ENCODE data around the gene CFAP45. TPM values are rescaled to one million over a fixed set of nuclear protein-coding genes. Genes with fewer than 3 reads are reported as not detected.
A peak's percentile ranks its signal among the peaks of the same experiment; 100 is the strongest.

The CFAP45 gene
- polyA plus RNA-seq, 3 donors = 3.2 to 4.1 (median 4.1) TPM

DNA sequence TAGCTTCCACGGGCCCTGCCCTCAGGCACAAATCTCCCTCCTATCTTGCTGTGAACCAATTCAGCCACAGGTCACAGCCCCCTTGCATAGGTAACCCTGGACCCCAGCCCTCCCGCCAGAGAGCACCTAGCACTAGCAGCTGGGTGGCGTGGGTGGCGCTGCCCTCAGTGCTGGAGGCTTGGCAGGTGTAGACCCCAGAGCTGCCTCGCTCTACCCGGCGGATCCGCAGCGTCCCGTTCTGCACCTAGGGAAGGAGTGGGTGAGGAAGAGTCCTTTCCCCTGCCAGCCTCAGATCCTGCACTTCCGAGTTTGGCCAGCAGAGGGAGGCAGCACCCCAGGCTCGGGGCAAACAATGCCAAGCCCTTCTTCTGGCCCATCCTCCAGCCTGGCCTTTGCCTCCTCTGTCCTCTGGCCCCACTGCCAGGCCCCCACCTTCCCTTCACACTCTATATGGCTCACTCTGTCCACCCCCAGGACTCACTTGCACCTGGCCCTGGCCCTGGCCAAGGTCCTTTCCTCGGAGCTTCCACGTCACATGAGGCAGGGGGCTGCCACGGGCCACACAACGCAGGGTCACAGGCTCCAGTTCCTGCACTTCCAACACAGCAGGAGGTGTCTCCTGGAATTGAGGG lies 36.4 kb upstream of the CFAP45 start:
- DNase-seq (ENCODE audit: low read depth in 3 of 3, low spot score in 2 of 3) = no peak

DNA sequence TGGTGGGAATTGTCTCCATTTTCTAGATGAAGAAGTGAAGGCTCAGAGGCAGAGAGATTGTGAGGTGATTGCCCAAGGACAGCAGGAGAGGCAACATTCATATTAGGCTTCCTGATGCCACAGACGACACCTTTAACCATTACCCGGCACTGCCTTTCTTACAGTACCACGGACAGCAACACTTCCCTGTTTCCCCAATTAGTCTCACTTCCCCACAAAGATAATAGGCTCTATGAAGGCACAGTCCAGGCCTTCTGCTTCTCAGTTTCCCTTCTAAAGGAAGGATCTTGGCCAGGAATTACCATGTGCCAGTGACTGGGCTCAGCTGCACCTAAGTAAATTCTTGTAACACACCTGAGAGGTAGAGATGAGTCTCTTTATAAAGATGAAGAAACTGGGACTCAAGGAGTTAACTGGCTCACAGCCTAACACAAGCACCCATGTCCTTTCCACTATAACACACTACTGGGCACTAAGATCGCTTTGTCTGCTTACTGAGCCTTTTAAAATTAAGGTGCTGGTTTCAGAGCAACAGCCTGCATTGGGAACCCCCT lies 35.8 kb upstream of the CFAP45 start:
- no peak for DNase-seq (ENCODE audit: low read depth in 3 of 3, low spot score in 2 of 3)

DNA sequence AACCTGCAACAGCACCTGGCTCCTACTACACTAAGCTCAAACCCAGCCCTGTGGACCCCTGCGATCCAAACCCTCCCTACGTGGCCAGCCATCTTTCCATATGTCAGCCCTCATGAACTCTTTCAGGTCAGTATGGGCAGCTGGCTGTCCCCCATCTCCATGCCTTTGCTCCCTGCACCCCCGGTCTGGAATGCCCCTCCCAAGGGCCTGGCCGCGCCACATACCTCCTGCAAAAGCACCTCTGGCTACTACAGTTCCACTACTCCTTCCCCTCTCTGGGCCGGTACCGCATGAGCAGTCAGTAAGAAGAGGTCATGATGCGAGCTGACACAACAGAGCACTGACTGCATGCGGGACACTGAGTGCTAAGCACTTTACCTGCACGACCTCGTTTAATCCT lies 35.3 kb upstream of the CFAP45 start:
- DNase-seq (ENCODE audit: low read depth in 3 of 3, low spot score in 2 of 3) = no peak

DNA sequence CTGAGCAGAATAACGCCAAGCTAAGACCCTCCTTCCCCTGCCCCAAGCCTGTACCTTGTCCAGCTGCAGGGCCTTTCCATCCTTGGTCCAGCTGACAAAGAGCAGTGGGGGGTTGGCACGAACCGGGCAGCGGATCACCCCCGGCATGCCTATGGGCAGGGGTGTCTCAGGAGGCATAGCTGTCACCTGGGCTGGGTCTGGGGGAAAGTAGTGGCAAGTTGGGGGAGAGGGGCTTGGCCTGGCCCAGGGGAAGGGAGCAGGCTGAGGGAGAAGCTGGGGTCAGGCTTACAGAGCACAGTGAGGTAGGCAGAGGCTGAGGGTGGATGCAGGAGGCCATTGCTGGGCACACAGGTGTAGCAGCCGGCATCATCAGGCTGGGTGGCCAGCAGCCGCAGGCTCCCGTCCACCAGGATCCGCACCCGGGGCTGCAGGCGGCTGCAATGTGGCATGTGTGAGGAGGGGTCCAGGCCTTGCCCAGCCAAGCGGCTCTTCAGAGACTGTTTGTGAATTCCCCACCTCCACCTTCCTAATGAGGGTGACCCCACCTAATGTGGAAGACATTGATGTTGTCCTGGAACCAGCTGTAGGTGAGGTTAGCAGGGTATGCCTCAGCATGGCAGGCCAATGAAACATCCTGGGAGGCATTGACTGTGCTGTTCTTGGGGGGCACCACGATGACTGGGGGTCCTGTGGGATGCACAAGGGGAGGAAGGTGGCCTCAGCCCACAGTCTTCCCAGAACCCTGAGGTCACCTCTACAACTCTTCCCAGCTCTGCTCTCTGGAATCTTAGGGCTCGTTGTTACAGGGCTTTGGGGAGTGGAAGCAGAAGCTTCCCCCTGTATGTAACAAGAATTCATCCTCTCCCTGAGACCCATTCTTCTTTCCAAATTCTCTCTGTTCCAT lies 34.4 kb upstream of the CFAP45 start:
- no peak for DNase-seq (ENCODE audit: low read depth in 3 of 3, low spot score in 2 of 3)

DNA sequence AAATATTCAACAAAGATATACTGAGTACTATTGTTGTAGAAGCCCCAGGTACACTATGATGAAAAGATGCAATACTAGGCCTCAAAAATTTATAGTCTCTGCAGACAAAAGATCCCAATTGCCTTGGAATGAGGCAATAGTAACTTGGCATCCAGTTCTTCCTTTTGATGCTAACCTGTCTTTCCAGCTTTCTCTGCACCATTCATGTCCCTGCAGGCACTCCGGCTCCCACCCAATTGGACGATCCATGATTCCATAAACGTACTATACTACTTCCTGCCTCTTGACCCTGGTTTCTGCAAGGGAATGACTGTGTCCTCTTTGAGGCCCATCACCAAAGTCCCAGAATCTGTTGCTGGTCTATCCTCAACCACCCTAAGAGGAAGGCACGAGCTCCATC lies 33.4 kb upstream of the CFAP45 start:
- DNase-seq (ENCODE audit: low read depth in 3 of 3, low spot score in 2 of 3) = no peak

DNA sequence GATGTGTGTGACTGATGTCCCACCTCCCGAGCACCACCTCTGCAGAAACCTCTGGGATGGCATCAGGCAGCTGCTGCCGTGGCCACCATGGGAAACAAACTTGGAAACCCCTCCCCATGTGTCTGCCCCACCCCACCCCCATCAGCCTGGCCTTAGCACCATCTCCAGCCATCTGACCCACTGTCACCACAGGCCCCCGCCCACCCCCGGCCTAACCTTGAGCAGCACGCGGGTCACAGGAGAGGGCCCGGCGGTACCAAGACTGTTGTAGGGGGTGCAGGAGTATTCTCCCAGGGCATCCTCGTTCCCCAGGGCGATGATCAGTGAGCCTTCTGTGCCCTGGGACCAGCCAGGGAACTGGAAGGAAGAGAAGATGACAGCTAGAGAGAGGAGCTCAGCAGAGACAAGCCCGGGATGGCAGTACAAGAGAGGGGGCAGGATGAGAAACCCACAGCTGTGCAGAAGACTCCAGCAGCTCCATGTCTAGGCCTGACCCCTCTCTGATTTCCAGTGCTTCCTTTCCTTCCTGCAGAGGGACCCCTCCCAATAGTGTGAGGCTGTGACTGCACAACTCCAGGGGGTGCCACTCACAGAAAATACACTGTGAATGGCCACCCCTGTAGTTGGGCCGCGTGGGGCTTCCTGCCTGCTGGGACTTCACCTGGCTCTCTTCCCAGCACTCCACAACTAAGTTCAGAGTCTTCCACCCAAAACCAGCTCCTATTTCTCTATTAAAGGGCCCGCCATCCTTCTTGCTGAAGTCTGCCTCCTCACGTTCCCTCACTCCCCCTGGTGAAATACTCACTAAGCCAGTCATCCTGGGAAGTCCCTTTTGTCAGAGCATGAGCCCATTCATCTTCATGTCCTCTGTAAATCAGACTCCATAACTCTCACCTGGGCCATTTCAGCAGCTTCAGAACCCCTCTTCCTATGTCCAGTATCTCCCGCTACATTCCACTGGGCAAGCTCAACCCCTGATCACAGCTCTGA lies 32.6 kb upstream of the CFAP45 start:
- DNase-seq (ENCODE audit: low read depth in 3 of 3, low spot score in 2 of 3) = no peak

DNA sequence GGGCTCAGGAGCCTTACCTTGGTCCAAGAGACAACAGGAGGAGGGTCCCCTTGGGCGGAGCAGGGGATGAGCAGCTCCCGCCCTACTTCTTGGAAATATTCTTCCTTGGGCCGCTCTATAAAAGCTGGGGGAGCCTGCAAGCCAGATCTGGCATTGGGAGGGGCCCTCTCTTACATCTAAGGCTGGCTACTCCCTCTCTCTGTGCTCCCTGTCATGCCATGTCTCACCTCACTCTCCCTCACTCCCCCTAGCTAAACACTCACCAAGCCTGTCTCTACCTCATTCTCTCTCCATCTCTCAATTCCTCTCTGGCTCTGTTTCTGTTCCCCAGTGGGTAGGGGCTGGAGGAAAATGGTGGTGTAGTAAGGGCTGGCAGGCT lies 31.8 kb upstream of the CFAP45 start:
- DNase-seq (ENCODE audit: low read depth in 3 of 3, low spot score in 2 of 3) = no peak

DNA sequence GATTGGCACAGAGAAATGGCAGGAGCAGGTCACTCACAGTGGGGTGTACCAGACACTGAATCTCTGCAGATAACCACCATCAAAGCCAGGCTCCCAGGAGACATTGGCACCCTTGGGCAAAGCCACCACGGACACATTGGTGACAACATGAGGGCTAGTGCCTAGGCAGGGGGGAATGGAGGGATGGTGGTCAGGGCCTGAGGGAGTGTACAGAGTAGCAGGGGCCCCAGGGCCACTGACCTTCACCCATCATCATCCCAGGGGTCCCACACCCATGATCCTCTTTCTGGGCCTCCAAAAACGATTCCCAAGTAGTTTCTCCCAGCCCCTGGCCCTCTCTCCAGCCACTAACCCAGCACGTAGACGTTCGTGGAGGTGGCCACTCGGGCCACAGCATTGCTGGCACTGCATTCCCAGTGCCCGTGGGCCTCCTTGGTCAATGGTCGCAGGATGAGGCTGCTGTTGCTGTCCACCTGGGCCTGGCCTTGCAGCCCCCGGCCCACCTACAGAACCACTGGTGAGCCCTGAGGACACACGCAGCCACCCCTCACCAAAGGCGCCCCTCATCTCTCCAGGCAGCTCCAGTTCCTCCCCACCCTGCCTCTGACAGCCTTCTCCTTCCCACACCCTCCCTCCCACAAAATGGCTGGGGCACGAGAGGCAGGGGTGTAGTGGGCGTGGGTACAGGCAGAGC lies 31.3 kb upstream of the CFAP45 start:
- no peak for DNase-seq (ENCODE audit: low read depth in 3 of 3, low spot score in 2 of 3)

DNA sequence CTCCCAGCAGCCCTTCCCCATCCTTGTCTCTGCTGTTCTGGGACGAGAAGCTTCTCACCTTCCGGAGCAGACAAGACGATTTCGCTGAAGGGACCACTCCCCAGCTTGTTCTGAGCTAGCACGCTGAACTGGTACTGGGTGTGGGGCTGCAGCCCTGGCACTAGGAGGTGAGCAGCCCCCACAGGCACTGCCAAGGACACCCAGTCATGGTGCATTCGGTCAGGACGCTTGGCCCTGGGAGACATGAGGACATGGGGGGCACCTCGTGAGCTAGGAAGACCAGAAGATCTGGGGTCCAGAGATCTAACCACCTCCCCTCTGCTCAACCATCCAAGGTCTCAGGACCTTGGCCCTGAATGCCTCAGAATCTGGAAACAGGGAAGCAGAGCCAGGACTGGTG lies 30.7 kb upstream of the CFAP45 start:
- DNase-seq (ENCODE audit: low read depth in 3 of 3, low spot score in 2 of 3) = no peak

DNA sequence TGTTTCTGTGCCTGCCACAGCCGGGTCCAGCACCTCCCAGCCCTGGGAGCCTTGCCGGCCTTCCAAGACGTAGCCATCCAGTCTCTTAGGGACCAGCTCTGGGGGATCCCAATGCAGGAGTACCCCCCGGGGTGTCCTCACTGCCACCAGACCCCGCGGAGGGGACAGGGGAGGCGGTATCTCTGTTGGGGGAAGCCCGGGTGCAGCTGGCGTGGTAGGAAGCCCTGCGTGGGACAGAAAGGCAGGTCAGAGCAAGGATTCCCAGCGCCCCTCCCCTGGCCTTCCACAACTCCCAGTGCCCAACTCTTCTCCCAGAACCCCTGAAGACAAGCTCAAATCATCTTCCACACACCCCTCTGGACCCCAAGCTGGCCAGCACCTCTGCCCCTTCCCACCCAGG lies 30.3 kb upstream of the CFAP45 start:
- no peak for DNase-seq (ENCODE audit: low read depth in 3 of 3, low spot score in 2 of 3)

DNA sequence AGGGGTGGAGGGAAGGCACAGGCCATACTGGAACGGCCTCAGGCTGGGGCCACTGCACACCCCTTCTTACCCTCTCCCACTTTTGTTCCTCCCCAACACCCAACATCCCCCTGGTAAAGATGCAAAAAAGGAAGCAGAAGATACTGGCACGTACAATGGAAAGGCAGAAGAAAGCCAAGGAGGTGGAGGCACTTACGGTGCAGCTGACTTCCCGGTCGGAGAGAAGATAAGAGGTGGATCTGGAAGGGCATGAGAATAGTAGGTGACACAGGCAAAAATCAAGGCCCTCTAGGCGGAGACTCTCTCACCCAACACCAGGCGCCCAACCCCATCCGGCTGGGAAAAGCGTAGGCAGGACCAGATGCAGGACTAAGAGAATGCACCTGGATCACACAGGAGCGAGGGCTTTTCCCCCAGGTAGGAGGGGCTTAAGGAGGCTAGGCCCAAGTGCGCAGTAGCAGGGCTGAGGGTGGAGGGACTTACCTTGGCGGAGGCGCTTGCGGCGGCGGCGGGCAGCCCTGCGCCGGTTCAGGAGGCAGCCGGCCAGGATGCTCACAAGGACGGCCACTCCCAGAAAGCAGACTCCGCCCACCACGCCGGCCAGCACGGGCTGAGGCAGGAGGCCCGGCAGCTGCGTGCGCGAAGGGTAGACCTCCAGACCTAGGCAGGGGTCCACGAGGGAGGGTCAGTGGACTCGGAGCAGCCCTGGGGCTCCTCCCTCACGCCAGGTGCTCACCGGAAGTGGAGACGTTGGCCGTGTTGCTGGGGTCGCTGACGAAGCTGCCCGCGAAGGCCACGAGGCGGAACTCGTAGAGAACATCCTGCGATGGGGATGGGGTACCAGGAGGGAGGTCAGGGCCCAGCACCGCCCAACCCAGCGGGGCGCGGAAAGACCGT lies 29.4 kb upstream of the CFAP45 start:
- no peak for DNase-seq (ENCODE audit: low read depth in 3 of 3, low spot score in 2 of 3)

DNA sequence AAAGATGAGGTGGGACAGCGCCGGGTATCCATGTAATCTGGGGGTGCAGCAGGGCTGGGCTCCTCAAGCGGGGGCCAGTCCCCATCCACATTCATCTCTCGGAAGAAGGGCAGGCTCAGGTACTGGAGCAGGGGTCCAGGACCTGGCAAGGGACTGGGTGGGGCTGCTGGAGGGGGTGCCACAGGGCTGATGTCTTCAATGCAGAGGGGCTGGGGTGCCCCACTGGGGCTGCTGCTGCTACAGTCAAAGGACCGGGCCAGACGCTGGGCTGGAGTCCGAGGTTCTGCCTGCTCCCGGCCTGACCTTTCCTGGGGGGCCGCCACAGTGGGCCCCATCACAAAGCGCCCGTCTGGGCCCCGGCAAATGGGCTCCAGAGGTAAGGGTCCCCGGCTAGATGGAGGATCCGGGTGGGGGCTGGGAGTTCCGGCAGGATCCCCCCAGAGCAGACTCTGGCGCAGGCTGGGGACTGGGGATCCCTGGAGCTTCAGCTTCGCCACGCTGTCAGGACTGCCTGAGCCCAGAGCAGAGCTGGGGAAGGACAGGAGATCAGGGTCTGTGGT lies 28.6 kb upstream of the CFAP45 start:
- DNase-seq (ENCODE audit: low read depth in 3 of 3, low spot score in 2 of 3) = no peak

DNA sequence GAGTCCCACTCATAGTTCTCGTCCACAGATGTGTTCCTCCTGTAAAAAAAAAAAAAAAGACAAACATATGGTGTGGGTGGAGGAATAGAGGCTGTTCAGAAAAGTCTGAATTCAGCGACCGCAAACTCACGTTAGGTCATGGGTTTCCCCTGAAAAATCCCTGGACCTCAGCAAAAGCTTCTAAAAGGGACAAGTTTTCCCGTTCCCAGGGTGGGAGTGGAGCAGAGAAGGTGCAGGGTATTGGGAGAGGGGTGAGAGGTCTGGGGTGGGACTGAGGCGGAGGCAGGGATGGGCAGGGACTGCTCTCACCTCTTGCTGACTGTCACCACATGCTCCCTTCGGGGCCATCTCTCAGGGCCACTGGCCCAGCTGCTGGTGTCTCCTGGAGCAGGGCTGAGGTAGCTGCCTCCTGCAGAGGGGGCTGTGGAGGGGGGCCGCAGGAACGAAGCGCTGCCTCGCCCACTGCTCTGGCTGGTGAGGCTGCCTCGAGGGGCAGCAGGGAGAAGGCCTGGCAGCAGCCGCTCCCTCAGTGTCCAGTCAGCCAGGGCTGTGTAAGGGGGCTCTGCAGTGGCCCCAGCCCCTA lies 28.0 kb upstream of the CFAP45 start:
- no peak for DNase-seq (ENCODE audit: low read depth in 3 of 3, low spot score in 2 of 3)

DNA sequence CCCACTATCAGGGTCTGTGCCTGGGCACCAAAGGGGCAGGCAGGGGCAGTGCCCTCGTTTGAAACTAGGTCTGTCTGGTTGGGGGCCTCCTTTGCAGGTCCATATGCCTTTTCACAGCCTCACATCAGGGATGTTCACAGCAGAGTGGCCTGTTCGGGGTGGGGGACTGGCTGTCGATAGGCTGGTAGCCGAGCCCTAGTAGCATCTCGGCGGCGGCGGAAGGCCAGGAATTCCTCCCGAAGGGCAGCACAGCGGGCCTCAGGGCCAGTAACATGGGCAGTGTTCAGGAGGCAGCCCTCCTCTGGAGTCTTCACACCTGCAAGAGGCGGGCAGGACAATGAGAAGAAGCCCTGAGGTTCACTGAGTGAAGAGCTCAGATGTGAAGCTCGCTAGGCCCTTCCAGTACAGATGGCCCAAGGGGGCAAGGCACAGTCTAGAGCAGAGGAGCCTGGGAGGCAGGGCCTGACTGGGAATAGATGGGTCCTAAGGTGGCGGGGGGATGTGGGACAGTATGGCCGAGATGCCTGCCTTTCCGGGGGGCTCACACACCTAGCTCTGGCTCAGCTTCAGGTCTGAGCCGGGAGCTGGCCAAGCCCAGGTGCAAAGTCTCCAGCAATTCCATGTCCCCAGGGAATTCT lies 27.4 kb upstream of the CFAP45 start:
- DNase-seq (ENCODE audit: low read depth in 3 of 3, low spot score in 2 of 3) = no peak

DNA sequence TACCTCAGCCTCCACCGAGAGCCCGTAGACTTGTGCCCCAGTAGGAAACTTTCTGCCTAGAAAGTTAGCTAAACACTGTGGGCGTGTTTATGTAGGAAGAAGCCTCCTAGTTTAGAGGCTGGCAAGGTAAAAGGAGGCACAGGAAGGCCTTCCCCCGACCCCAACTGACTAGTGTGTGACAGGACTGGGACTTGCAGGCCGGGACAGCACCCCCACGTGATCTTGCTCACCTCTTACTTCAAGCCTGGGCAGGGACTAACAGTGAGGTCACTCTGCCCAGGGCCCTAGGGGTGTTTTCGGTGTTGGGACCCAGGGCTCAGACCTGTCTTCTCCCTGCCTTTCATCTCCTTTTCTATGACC lies 25.7 kb upstream of the CFAP45 start:
- DNase-seq (ENCODE audit: low read depth in 3 of 3, low spot score in 2 of 3) = no peak

DNA sequence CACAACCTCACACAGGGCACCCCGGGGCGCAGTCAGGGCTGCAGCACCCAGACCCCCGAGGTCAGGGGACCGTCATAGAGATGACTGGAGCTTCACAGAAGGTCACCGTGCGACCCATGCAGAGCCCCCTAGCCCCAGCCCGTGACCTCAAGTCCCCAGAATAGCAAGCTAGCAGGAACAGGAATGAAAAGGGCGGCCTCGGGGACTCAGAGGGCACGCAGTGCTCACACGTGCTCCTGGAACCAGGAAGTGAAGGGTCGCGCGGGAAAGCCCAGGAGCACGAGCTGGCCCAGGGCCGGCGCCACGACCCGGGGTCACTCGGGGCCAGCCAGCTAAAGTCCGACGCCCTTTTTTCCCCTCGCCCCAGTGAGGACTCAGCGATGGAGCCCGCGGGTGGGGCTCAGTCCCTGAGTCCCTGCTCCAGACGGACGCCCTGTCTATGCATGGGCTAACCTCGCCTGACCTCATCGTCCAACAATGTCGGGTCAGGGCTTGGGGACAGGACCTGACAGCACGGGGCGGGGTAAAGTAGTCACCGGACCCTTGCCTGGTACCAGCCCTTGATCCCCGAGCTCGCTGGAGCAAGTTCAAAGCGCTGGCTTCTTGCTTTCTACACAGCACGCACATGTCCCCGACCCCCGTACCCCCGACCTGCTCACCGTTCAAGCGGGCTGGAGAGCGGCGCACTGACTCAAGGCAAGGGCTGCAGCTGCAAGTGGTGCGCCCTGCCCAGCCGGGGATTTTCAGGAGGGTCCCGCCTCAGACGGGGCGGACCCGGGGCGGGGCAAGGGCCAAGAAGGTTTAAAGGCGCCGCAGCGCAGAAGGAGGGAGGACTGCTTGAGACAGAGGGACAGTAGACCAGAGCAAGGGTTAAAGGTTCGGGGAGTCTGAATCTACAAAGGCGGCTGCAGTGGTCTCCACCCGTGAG lies 25.1 kb upstream of the CFAP45 start, which contains the start of gene TAGLN2:
Gene TAGLN2, minus strand, starts transcription at position 717 of the 928 bp plus-strand sequence. CDS start 4,998 bp downstream, outside the sequence.
- peak in 1 of 3 donors; percentile 73 for DNase-seq (ENCODE audit: low read depth in 3 of 3, low spot score in 2 of 3)

Data from right renal cortex interstitium (tissue), 3 donors.